Measurements from ENCODE around the gene ZNF260. TPM values are rescaled to one million over a fixed set of nuclear protein-coding genes. Genes with fewer than 3 reads are reported as not detected.

ZNF260 gene
- total and polyA plus RNA-seq, 2 of the 4 experiments (the other 2 are of a cell fraction) = 4.0 to 11.3 TPM

Other genes with a start within 250 kb of the ZNF260 start
- 2.0 and 2.2 TPM in 2 replicates for gene ZFP14, start 149.1 kb downstream of the ZNF260 start, total RNA-seq (2012; rRNA removed)
- gene ZFP14, start 149.1 kb downstream of the ZNF260 start, polyA plus RNA-seq (2012; rRNA removed) = 0.46 and 0.67 TPM in 2 replicates
- 3.9 and 5.0 TPM in 2 replicates for gene ZFP82, start 109.6 kb downstream of the ZNF260 start, total RNA-seq (2012; rRNA removed)
- 1.4 and 1.6 TPM in 2 replicates for gene ZFP82, start 109.6 kb downstream of the ZNF260 start, polyA plus RNA-seq (2012; rRNA removed)
- 4.8 and 8.6 TPM in 2 replicates for gene ZNF566, start 38.7 kb downstream of the ZNF260 start, total RNA-seq (2012; rRNA removed)
- 1.3 and 3.0 TPM in 2 replicates for gene ZNF566, start 38.7 kb downstream of the ZNF260 start, polyA plus RNA-seq (2012; rRNA removed)
- 6.8 and 8.6 TPM in 2 replicates for gene ZNF529, start 45.0 kb upstream of the ZNF260 start, total RNA-seq (2012; rRNA removed)
- gene ZNF529, start 45.0 kb upstream of the ZNF260 start, polyA plus RNA-seq (2012; rRNA removed) = 2.4 and 2.7 TPM in 2 replicates
- gene ZNF382, start 77.0 kb upstream of the ZNF260 start, total RNA-seq (2012; rRNA removed) = 1.9 and 4.5 TPM in 2 replicates
- gene ZNF382, start 77.0 kb upstream of the ZNF260 start, polyA plus RNA-seq (2012; rRNA removed) = 0.59 and 0.80 TPM in 2 replicates
- gene ZNF461, start 138.6 kb upstream of the ZNF260 start, total RNA-seq (2012; rRNA removed) = 9.1 and 12.8 TPM in 2 replicates
- gene ZNF461, start 138.6 kb upstream of the ZNF260 start, polyA plus RNA-seq (2012; rRNA removed) = 2.2 TPM in 2 replicates
- 5.3 and 6.1 TPM in 2 replicates for gene ZNF567, start 159.3 kb upstream of the ZNF260 start, total RNA-seq (2012; rRNA removed)
- 3.4 and 3.8 TPM in 2 replicates for gene ZNF567, start 159.3 kb upstream of the ZNF260 start, polyA plus RNA-seq (2012; rRNA removed)
- gene ZNF850, start 244.5 kb upstream of the ZNF260 start, total RNA-seq (2012; rRNA removed) = 7.2 and 8.3 TPM in 2 replicates
- gene ZNF850, start 244.5 kb upstream of the ZNF260 start, polyA plus RNA-seq (2012; rRNA removed) = 0.90 and 1.1 TPM in 2 replicates